Measurements from ENCODE around the gene C20orf141.
"Not testable (repeated sequence)": the region's sequence is repeated elsewhere in the genome, so short reads cannot be mapped to it uniquely, and the experiment has no call there.

Gene C20orf141

GRCh38 chr20:2820896-2821869 is 6.4 kb downstream of the C20orf141 start:
- no peak for FAIRE-seq

- FAIRE-seq: no peak
Measured at GRCh38 chr20:2822073-2822472, 7.3 kb downstream of the C20orf141 start.

GRCh38 chr20:2825761-2826160 is 11.0 kb downstream of the C20orf141 start:
- FAIRE-seq: no peak

GRCh38 chr20:2826655-2827054 is 11.9 kb downstream of the C20orf141 start:
- FAIRE-seq: no peak

- no peak for FAIRE-seq
Measured at GRCh38 chr20:2829376-2829775, 14.6 kb downstream of the C20orf141 start.

GRCh38 chr20:2831206-2831605 is 16.4 kb downstream of the C20orf141 start:
- FAIRE-seq: not testable (repeated sequence)

GRCh38 chr20:2833761-2834160 is 19.0 kb downstream of the C20orf141 start:
- no peak for FAIRE-seq

- FAIRE-seq: no peak
Measured at GRCh38 chr20:2834401-2835110, 19.8 kb downstream of the C20orf141 start.

- no peak for FAIRE-seq
Measured at GRCh38 chr20:2835331-2835796, 20.6 kb downstream of the C20orf141 start.

- FAIRE-seq: no peak
Measured at GRCh38 chr20:2836035-2836434, 21.2 kb downstream of the C20orf141 start.

GRCh38 chr20:2837221-2837960 is 22.6 kb downstream of the C20orf141 start:
- no peak for FAIRE-seq

- FAIRE-seq: no peak
Measured at GRCh38 chr20:2838170-2838797, 23.5 kb downstream of the C20orf141 start.

GRCh38 chr20:2838847-2839671 is 24.3 kb downstream of the C20orf141 start:
- no peak for FAIRE-seq

- no peak for FAIRE-seq
Measured at GRCh38 chr20:2839732-2840137, 24.9 kb downstream of the C20orf141 start.

- no peak for FAIRE-seq
Measured at GRCh38 chr20:2840138-2840966, 25.6 kb downstream of the C20orf141 start, which contains the start of the genes PCED1A and VPS16. TSS of gene PCED1A (minus strand) at chr20:2840655. CDS start at chr20:2839912, 743 bp downstream. TSS of gene VPS16 (plus strand) at chr20:2840745. CDS start at chr20:2840775, 30 bp downstream.

GRCh38 chr20:2840967-2841531 is 26.3 kb downstream of the C20orf141 start:
- no peak for FAIRE-seq

GRCh38 chr20:2845607-2846006 is 30.8 kb downstream of the C20orf141 start:
- no peak for FAIRE-seq

- no peak for FAIRE-seq
Measured at GRCh38 chr20:2846698-2847097, 31.9 kb downstream of the C20orf141 start.

- FAIRE-seq: no peak
Measured at GRCh38 chr20:2847802-2848201, 33.0 kb downstream of the C20orf141 start.

- no peak for FAIRE-seq
Measured at GRCh38 chr20:2849529-2849928, 34.7 kb downstream of the C20orf141 start.

Measured in colon (tissue), 2 donors.